K562 (cell line): ENCODE results near the gene ZCCHC8.
A peak's percentile ranks its signal among the peaks of the same experiment; 100 is the strongest.

Experiments used
- CTCF ChIP-seq, 3 experiments: IDR thresholded peaks in 2 of 3; conservative IDR thresholded peaks in 1 of 3; 2 replicates each; pipeline ENCODE4 v1.5.1; 2011 to 2012; ENCODE audit warnings: low read length in 3 of 3, mild to moderate bottlenecking in 3 of 3, control low read depth in 2 of 3, improper control_type of control experiment in 1 of 3, inconsistent platforms in 1 of 3, low read depth in 1 of 3, mixed read lengths in 1 of 3, moderate library complexity in 1 of 3; ENCODE audit not compliant: insufficient read depth in 2 of 3
- FOXK2 ChIP-seq, 2 experiments: fragments of 450-650 bp; IDR thresholded peaks in 1 of 2; conservative IDR thresholded peaks in 1 of 2; 2 replicates each; pipeline ENCODE4 v1.6.1; 2016; ENCODE audit warnings: low read depth in 2 of 2, mild to moderate bottlenecking in 1 of 2
- HOXB6 ChIP-seq: fragments of 250-450 bp; sonication (Bioruptor Pico); IDR thresholded peaks from 2 replicates; pipeline ENCODE4 v1.5.1; 2022; ENCODE audit warnings: mild to moderate bottlenecking, borderline replicate concordance
- LCOR ChIP-seq: sonication (generic); formaldehyde crosslinking; IDR thresholded peaks from 2 replicates; pipeline ENCODE4 v1.8.0; 2022; ENCODE audit warnings: mild to moderate bottlenecking, missing genetic modification reagents
- PHB ChIP-seq: fragments of 250-450 bp; sonication (Bioruptor Pico); IDR thresholded peaks from 2 replicates; pipeline ENCODE4 v1.5.0; 2021
- POLR2AphosphoS2 ChIP-seq: IDR thresholded peaks from 2 replicates; pipeline ENCODE4 v1.6.1; 2012; ENCODE audit warnings: low read length, improper control_type of control experiment
- POLR2AphosphoS5 ChIP-seq: IDR thresholded peaks from 2 replicates; pipeline ENCODE4 v1.6.1; 2011; ENCODE audit warnings: mild to moderate bottlenecking, low read depth, low read length, moderate library complexity; ENCODE audit not compliant: control insufficient read depth, insufficient read depth
- RAD21 ChIP-seq, 2 experiments: fragments of 250-450 bp in 1 of 2; fragments of 450-650 bp in 1 of 2; sonication (Bioruptor Pico) in 1 of 2; formaldehyde crosslinking in 1 of 2; IDR thresholded peaks in 1 of 2; conservative IDR thresholded peaks in 1 of 2; 2 replicates each; pipeline versions ENCODE4 v1.4.0 to v1.8.0; 2020 to 2022; ENCODE audit warnings: mild to moderate bottlenecking in 2 of 2, moderate library complexity in 1 of 2
- SIRT6 ChIP-seq: IDR thresholded peaks from one replicate; pipeline ENCODE4 v1.6.1; 2012; ENCODE audit warnings: low read depth, mild to moderate bottlenecking, control low read depth, inconsistent platforms, low read length, moderate library complexity
- SIX5 ChIP-seq, 2 experiments: IDR thresholded peaks; 2 replicates each; pipeline ENCODE4 v1.6.1; 2011; ENCODE audit warnings: low read length in 2 of 2, borderline replicate concordance in 1 of 2, low read depth in 1 of 2, mild to moderate bottlenecking in 1 of 2, moderate library complexity in 1 of 2; ENCODE audit not compliant: insufficient read depth in 1 of 2
- SMAD4 ChIP-seq: fragments of 250-450 bp; sonication (Bioruptor Pico); conservative IDR thresholded peaks from 2 replicates; pipeline ENCODE4 v1.8.0; 2021; ENCODE audit warnings: inconsistent platforms, mild to moderate bottlenecking, moderate library complexity
- TAF1 ChIP-seq: IDR thresholded peaks from 2 replicates; pipeline ENCODE4 v1.6.1; 2011; ENCODE audit warnings: mild to moderate bottlenecking, low read length, moderate library complexity; ENCODE audit not compliant: insufficient read depth, control insufficient read depth, severe bottlenecking; ENCODE audit errors: extremely low read depth
- ZNF707 ChIP-seq: fragments of 250-450 bp; sonication (Bioruptor Pico); conservative IDR thresholded peaks from 2 replicates; pipeline ENCODE4 v1.8.0; 2022; ENCODE audit warnings: inconsistent platforms, mild to moderate bottlenecking, moderate library complexity
- TF ChIP-seq, protein P1 (sequence below): sonication (generic); formaldehyde crosslinking; IDR thresholded peaks from 2 replicates; pipeline ENCODE4 v1.8.1; 2022; ENCODE audit warnings: missing genetic modification reagents

GRCh38 chr12:122517877-122518276, 17.1 kb upstream of the ZCCHC8 start:
- no peak for TF ChIP-seq SIX5 (IDR thresholded peaks at IDR 0.05; ENCODE audit: borderline replicate concordance in 1 of 2, insufficient read depth in 1 of 2, low read depth in 1 of 2, low read length in 2 of 2)
- no peak for TF ChIP-seq FOXK2 (conservative IDR thresholded peaks at IDR 0.05 in 1 of 2, IDR thresholded peaks at IDR 0.05 in 1 of 2; ENCODE audit: low read depth in 2 of 2)
- no peak for TF ChIP-seq POLR2AphosphoS2
- TF ChIP-seq HOXB6 (CRISPR knock-in tag): no peak
- no peak for TF ChIP-seq ZNF707 (CRISPR knock-in tag)
- no peak for TF ChIP-seq LCOR (CRISPR knock-in tag)
- TF ChIP-seq SMAD4: peak; percentile 40; the same call in 1 of the 2 replicates
- no peak for TF ChIP-seq SIRT6
- TF ChIP-seq CTCF (IDR thresholded peaks at IDR 0.05 in 2 of 3, conservative IDR thresholded peaks at IDR 0.05 in 1 of 3; ENCODE audit: insufficient read depth in 2 of 3, low read depth in 1 of 3, low read length in 3 of 3): no peak
- TF ChIP-seq POLR2AphosphoS5: no peak
- TF ChIP-seq PHB (CRISPR knock-in tag): no peak
- no peak for TF ChIP-seq RAD21 (CRISPR knock-in tag; conservative IDR thresholded peaks at IDR 0.05 in 1 of 2, IDR thresholded peaks at IDR 0.05 in 1 of 2)
- no peak for TF ChIP-seq TAF1
- TF ChIP-seq, protein P1, sequence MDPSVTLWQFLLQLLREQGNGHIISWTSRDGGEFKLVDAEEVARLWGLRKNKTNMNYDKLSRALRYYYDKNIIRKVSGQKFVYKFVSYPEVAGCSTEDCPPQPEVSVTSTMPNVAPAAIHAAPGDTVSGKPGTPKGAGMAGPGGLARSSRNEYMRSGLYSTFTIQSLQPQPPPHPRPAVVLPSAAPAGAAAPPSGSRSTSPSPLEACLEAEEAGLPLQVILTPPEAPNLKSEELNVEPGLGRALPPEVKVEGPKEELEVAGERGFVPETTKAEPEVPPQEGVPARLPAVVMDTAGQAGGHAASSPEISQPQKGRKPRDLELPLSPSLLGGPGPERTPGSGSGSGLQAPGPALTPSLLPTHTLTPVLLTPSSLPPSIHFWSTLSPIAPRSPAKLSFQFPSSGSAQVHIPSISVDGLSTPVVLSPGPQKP (CRISPR knock-in tag): no peak
